ENCODE measurements around the gene CLIC3.
"Not testable (repeated sequence)": the region's sequence is repeated elsewhere in the genome, so short reads cannot be mapped to it uniquely, and the experiment has no call there.

DNA sequence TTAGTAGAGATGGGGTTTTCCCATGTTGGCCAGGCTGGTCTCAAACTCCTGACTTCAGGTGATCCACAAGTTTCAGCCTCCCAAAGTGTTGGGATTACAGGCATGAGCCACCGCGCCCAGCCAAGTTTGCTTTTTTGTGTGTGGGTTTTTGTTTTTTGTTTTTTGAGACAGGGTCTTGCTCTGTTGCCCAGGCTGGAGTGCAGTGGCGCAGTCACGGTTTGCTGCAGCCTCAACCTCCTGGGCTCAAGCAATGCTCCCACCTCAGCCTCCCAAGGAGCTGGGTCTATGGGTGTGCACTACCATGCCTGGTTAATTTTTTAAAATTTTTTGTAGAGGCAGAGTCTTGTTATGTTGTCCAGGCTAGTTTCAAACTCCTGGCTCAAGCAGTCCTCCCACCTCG, 37.1 kb upstream of the CLIC3 start:
- TF ChIP-seq, protein P1, sequence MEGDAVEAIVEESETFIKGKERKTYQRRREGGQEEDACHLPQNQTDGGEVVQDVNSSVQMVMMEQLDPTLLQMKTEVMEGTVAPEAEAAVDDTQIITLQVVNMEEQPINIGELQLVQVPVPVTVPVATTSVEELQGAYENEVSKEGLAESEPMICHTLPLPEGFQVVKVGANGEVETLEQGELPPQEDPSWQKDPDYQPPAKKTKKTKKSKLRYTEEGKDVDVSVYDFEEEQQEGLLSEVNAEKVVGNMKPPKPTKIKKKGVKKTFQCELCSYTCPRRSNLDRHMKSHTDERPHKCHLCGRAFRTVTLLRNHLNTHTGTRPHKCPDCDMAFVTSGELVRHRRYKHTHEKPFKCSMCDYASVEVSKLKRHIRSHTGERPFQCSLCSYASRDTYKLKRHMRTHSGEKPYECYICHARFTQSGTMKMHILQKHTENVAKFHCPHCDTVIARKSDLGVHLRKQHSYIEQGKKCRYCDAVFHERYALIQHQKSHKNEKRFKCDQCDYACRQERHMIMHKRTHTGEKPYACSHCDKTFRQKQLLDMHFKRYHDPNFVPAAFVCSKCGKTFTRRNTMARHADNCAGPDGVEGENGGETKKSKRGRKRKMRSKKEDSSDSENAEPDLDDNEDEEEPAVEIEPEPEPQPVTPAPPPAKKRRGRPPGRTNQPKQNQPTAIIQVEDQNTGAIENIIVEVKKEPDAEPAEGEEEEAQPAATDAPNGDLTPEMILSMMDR (IDR thresholded peaks at IDR 0.05; ENCODE audit: insufficient read depth, low read depth, low read length), result not testable (repeated sequence)
- not testable (repeated sequence) for TF ChIP-seq EZH2 (IDR thresholded peaks at IDR 0.05; ENCODE audit: insufficient read depth, low read length)
